NCI-H1417 (cell line): ENCODE data around the gene FGF4.
"Not testable (repeated sequence)": the region's sequence is repeated elsewhere in the genome, so short reads cannot be mapped to it uniquely, and the experiment has no call there.

Source experiments
- DNase-seq, 3 experiments: peaks; one replicate each; lab custom pipeline; 2025; lab: John Stamatoyannopoulos, UW

FGF4 gene

GRCh38 chr11:69773626-69774353 is 1.4 kb downstream of the FGF4 start:
- DNase-seq = no peak

DNA sequence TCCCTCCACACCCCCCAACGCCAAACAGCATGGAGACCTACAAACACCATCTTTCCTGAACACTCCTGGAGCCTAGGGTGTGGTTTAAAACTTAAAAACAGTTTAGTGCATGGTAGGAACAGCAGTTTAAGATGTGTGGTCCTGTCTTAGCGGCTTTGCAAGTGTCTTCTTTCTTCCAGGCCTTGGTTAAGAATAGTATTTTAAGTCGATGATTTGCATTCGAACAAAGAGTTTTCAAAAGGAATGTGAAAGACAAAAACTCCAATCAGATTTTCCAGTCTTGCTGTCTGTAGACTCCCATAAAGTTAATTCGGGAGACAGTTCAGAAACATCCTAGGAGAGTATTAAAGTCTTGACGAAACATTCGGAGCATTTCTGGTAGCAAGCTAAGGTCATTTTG is 3.7 kb downstream of the FGF4 start:
- no peak for DNase-seq

DNA sequence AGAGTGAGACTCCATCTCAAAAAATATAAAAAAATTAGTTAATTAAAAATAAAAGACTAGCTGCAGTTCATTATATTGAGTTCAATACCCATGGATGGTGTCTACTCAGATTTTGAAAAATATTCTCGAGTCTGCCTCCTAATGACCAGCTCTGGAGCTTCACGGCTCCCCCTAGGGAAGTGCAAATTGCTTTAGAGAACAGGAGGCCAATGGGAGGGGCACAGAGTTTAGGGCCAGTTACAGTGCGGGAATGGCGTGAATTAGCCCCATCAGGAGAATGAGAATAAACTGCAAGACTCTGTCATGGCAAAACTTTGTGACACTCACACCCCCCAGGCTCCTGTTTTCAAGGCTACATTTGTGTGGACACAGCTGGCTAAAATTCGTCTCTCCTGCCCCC is 4.6 kb downstream of the FGF4 start:
- no peak for DNase-seq

DNA sequence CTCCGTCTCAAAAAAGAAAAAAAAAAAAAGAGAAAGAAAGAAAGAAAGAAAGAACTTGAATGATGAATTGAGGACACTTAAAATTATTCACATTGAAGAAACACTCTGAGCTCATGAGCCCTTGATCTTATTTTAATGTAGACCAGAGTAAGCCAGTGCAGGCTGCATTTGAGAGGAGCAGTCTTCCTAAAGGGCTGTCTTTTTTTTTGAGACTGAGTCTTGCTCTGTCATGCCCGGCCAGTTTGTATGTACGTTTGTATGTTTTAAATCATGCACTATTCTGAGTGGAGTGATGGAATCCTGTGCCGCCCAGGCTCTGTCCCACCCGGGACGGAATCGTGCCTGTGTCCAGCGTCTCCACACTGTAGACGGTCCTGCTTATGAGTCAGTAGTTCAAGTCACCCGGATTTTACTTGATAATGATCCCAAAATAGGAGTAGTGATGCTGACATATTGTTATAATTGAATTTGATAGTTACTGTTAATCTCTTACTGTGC is 9.6 kb downstream of the FGF4 start:
- no peak for DNase-seq

DNA sequence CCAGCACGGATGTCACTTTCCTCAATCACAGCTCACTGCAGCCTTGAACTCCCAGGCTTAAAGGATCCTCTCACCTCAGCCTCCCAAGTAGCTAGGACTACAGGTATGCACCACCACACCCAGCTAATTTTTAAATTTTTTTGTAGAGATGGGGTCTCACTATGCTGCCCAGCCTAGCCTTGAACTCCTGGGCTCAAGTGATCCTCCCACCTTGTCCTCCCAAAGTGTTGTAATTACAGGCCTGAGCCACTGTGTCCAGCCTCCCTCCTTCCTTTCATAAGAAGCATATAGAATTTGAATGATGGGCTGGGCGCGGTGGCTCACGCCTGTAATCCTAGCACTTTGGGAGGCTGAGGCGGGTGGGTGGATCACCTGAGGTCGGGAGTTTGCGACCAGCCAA is 10.2 kb downstream of the FGF4 start:
- not testable (repeated sequence) for DNase-seq

DNA sequence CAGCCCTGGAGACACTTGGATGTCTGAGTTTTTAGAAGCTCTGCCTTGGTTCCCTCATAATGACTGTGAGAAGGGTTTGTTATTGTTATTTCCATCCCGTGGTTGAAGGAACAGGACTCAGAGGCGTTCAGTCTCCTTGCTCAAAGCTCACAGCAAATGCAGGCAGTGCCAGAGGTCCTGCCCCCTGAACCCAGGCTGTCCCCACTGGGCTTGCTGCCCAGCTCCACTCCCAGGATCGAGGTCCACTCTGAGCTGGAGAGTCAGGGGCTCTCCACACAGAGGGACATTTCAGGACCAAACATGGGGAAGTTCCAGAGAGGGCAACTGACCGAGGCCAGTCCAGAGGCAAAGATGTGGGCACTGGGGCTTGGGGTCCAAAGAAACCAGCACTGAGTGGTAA is 14.8 kb downstream of the FGF4 start:
- no peak for DNase-seq

DNA sequence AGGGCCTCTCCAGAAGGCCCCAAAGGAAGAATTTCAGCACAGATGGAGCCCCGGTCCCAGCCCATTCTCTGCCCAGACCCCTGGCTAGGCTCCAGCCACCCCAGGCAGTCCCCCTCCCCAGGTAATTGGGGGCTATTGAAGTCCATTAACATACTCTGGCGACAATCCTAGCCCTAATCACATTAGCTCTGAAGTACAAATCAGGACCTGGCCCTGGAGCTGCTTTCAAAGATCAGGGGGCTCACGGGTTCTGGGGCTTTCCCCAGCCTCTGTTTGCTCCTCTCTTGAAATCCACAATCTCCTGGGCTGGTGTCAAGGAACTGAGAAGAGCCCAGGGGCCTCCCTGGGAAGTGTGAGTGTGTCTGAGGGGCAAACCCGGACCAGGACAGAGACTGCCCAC is 22.3 kb downstream of the FGF4 start:
- DNase-seq = no peak

GRCh38 chr11:69750875-69751597 is 24.1 kb downstream of the FGF4 start:
- no peak for DNase-seq

DNA sequence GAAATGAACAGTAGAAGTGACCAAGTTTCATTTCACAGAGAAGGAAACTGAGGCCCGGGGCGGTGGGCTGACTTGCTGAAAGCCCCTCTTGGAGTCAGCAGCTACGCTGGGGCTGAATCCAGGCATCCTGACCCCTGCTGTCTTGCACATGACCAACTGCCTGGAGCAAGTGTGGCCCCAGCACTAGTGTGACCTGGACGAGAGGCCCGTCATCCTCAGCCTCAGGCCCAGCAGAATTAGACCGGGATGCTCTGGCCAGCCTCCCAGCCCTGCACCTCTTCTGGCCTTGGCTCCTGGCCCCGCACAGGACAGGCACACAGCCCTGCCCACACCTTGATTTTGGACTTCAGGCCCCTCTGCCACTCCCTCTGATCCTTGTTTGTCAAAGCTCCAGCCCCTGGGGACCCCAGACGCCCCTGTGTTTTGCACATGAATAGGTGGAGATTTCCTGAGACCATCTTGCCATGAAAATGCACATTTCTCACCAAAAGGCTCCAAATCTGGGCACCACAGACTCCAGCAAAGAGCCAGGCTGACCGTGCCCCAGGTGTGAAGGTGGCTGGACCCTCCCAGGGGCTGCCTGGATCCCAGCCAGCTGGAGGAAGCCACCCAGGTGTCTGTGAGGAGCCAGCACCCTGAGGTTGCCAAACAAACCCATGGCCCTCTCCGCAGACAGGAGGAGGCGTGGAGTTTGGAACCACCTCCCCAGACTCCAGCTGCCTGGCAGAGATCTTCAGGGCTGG is 24.9 kb downstream of the FGF4 start:
- no peak for DNase-seq

- DNase-seq = no peak
Observed at GRCh38 chr11:69748637-69749036, 26.5 kb downstream of the FGF4 start.

- no peak for DNase-seq
Observed at GRCh38 chr11:69746752-69747742, 28.1 kb downstream of the FGF4 start.

DNA sequence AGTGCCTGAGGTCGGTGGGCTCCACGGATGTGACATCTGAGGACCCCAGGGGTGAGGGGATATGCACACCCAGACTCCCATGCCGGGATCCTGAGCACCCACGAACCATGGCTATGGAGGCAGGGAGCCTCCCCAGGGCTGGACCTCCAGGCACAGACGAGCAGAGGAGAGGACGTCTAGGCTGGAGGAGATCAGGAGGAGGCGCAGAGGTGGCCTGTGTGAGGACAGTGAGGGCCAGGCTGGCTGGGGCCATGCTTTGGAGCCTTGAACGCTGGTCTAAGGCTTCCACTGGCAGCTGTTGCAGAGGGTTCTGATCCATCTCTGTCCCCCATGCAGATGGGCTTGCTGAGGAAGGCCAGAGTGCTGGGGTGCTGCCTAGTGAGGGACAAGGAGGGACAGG is 29.0 kb downstream of the FGF4 start:
- no peak for DNase-seq

- DNase-seq = no peak
Observed at GRCh38 chr11:69745201-69745600, 29.9 kb downstream of the FGF4 start.

GRCh38 chr11:69744435-69744834 is 30.7 kb downstream of the FGF4 start:
- no peak for DNase-seq

- no peak for DNase-seq
Observed at GRCh38 chr11:69734841-69735240, 40.3 kb downstream of the FGF4 start.

GRCh38 chr11:69734367-69734766 is 40.8 kb downstream of the FGF4 start:
- no peak for DNase-seq

GRCh38 chr11:69732910-69733309 is 42.2 kb downstream of the FGF4 start:
- DNase-seq = no peak

- DNase-seq = no peak
Observed at GRCh38 chr11:69731110-69731509, 44.0 kb downstream of the FGF4 start.

- no peak for DNase-seq
Observed at GRCh38 chr11:69730500-69730899, 44.6 kb downstream of the FGF4 start.

DNA sequence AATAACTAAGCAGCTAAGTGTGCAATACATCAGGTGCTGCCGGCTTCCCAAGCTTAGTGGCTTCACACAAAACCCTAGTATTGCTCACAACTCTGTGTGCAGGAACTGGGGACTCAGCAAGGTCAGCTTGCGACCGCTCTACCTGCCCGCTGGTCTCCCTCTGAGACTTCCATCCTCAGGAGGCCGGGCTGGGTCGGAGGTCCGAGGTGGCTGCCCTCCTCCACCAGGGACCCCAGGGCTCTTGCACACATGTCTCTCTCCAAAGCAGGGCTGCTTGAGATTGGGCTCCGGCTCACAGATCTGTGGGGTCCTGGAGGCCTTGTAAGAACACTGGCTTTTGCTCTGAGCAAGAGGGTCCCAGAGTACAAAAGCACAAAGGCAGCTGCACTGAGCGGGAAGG is 45.9 kb downstream of the FGF4 start:
- no peak for DNase-seq

DNA sequence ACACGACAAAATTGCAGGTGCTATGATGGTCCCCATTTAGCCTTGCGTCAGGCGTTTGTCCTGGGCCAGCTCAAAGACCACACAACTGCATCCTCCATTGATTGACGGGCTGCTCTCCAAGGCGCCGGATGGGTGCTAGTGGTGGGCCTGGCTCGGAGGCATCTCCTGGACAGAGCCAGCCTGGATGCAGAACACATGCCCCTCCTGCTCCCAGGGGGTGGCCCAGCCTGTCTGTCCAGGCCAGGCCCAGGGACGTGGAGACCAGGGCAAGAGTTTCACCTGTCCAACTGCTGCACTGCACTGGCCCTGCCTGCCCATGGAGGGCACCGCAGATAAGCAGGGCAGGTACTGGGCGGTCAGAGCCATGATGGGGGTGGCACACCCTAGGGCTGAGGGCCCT is 47.9 kb downstream of the FGF4 start:
- no peak for DNase-seq

GRCh38 chr11:69726481-69726880 is 48.7 kb downstream of the FGF4 start:
- no peak for DNase-seq
